Stomach smooth muscle (tissue), 2 donors: ENCODE results near the gene LRRC49.
"Not testable (repeated sequence)": the region's sequence is repeated elsewhere in the genome, so short reads cannot be mapped to it uniquely, and the experiment has no call there.

ENCODE experiments used
- H3K27ac ChIP-seq: one replicate; pipeline ENCODE4 v1.7.0; 2013; ENCODE audit warnings: mild to moderate bottlenecking, low read length, inconsistent platforms
- H3K27me3 ChIP-seq, 2 donors: one replicate each; pipeline ENCODE4 v1.7.0; 2013; ENCODE audit warnings: low read length in 2 of 2; ENCODE audit not compliant: insufficient read depth in 2 of 2, control insufficient read depth in 1 of 2
- H3K36me3 ChIP-seq, 2 donors: one replicate each; pipeline ENCODE4 v1.7.0; 2013; ENCODE audit warnings: low read length in 2 of 2; ENCODE audit not compliant: control insufficient read depth in 2 of 2, insufficient read depth in 2 of 2
- H3K4me1 ChIP-seq: one replicate; pipeline ENCODE4 v1.7.0; 2013; ENCODE audit warnings: low read length; ENCODE audit not compliant: control insufficient read depth, insufficient read depth
- H3K4me3 ChIP-seq, 2 donors: one replicate each; pipeline ENCODE4 v1.7.0; 2013; ENCODE audit warnings: low read length in 2 of 2
- H3K9ac ChIP-seq, 2 donors: one replicate each; pipeline ENCODE4 v1.7.0; 2013; ENCODE audit warnings: low read length in 2 of 2, mild to moderate bottlenecking in 1 of 2
- H3K9me3 ChIP-seq, 2 donors: one replicate each; pipeline ENCODE4 v1.7.0; 2013; ENCODE audit warnings: low read length in 2 of 2; ENCODE audit not compliant: control insufficient read depth in 2 of 2
- donor health status: healthy.
- donor health status: Pancreatic carcinoma.

LRRC49 gene

DNA sequence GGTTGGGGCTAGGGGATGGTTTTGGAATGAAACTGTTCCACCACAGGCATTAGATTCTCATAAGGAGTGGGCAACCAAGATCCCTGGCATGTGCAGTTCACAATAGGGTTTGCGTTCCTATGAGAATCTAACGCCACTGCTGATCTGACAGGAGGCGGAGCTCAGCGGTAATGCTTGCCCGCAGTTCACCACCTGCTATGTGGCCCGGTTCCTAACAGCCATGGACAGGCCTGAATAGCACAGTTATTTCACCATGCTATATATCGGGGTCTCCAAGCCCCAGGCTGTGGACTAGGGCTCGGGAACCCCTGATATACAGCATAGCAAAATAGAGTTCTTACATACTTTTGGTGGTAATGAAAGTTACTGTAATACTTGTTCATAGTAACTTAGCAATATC is 122.7 kb downstream of the LRRC49 start:
- no peak overlapping the region for H3K9ac ChIP-seq
- peaks cover 2 to 10% of the 10 kb centered on the region in 2 donors for H3K36me3 ChIP-seq
- H3K4me1 ChIP-seq: no peaks in the 10 kb centered on the region
- no peak overlapping the region for H3K4me3 ChIP-seq
- H3K27ac ChIP-seq: no peak overlapping the region
- H3K9me3 ChIP-seq: no peaks in the 10 kb centered on the region
- H3K27me3 ChIP-seq: no peaks in the 10 kb centered on the region

GRCh38 chr15:71031232-71031631 is 138.6 kb downstream of the LRRC49 start:
- H3K9ac ChIP-seq, H3K9me3 ChIP-seq, H3K27ac ChIP-seq, H3K27me3 ChIP-seq, H3K36me3 ChIP-seq, H3K4me1 ChIP-seq, H3K4me3 ChIP-seq: not testable (repeated sequence)

DNA sequence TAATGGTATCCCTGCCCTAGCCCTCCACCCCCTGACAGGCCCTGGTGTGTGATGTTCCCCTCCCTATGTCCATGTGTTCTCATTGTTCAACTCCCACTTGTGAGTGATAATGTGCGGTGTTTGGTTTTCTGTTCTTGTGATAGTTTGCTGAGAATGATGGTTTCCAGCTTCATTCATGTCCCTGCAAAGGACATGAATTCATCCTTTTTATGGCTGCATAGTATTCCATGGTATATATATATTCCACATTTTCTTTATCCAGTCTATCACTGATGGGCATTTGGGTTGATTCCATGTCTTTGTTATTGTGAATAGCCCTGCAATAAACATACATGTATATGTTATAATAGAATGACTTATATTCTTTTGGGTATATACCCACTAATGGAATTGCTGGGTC is 142.9 kb downstream of the LRRC49 start:
- not testable (repeated sequence) for H3K4me3 ChIP-seq, H3K27ac ChIP-seq, H3K9me3 ChIP-seq, H3K4me1 ChIP-seq, H3K9ac ChIP-seq, H3K36me3 ChIP-seq, H3K27me3 ChIP-seq

GRCh38 chr15:71042356-71042922 is 149.8 kb downstream of the LRRC49 start:
- Histone ChIP-seq H3K36me3 (peaks cover 0 to 2% of the 10 kb centered on the region in 2 donors), H3K4me3 (no peak overlapping the region), H3K4me1 (no peaks in the 10 kb centered on the region), H3K9ac (no peak overlapping the region), H3K9me3 (no peaks in the 10 kb centered on the region), H3K27me3 (no peaks in the 10 kb centered on the region), H3K27ac (no peak overlapping the region)

- H3K9ac ChIP-seq: no peak overlapping the region
- H3K27me3 ChIP-seq: no peaks in the 10 kb centered on the region
- no peaks in the 10 kb centered on the region for H3K9me3 ChIP-seq
- H3K36me3 ChIP-seq: no peaks in the 10 kb centered on the region
- no peaks in the 10 kb centered on the region for H3K4me1 ChIP-seq
- H3K4me3 ChIP-seq: no peak overlapping the region
- H3K27ac ChIP-seq: no peak overlapping the region
These were observed 150.7 kb downstream of the LRRC49 start for GRCh38 chr15:71043373-71043772.

DNA sequence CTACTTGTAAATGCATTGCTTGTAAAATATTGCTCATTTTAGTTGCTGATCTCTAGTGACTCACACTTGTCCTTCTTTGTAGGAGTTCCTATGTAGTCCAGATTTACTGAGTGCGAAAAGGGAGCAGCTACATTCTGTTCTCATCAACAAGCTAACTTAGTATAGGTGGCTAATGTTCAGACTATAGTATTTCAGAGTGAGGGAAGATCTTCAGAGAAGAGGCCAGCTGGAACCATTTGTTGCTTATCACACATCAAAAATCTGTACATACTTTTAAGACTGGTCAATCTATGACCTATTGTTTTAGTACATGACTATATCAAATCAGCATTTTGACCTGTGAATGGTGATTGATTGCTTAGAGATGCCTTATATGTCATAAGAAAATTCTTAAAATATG is 151.4 kb downstream of the LRRC49 start:
- no peaks in the 10 kb centered on the region for H3K36me3 ChIP-seq
- H3K27ac ChIP-seq: no peak overlapping the region
- H3K27me3 ChIP-seq: no peaks in the 10 kb centered on the region
- no peak overlapping the region for H3K9ac ChIP-seq
- H3K4me3 ChIP-seq: no peak overlapping the region
- no peaks in the 10 kb centered on the region for H3K4me1 ChIP-seq
- H3K9me3 ChIP-seq: no peaks in the 10 kb centered on the region

DNA sequence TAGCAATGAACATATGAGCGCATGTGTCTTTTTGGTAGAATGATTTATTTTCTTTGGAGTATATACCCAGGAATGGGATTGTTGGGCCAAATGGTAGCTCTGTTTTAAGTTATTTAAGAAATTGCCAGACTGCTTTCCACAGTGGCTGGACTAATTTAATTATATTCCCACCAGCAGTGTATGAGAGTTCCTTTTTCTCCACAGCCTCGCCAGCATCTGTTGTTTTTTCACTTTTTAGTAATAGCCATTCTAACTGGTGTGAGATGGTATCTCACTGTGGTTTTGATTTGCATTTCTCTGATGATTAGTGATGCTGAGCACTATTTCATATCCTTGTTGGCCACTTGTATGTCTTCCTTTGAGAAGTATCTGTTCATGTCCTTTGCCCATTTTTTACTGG is 153.5 kb downstream of the LRRC49 start:
- H3K27ac ChIP-seq, H3K4me1 ChIP-seq, H3K9me3 ChIP-seq, H3K27me3 ChIP-seq, H3K36me3 ChIP-seq, H3K9ac ChIP-seq, H3K4me3 ChIP-seq: not testable (repeated sequence)

GRCh38 chr15:71048913-71049675 is 156.5 kb downstream of the LRRC49 start:
- Histone ChIP-seq H3K4me3 (no peak overlapping the region), H3K4me1 (no peaks in the 10 kb centered on the region), H3K27me3 (no peaks in the 10 kb centered on the region), H3K27ac (no peak overlapping the region), H3K9ac (no peak overlapping the region), H3K9me3 (no peaks in the 10 kb centered on the region), H3K36me3 (no peaks in the 10 kb centered on the region)

GRCh38 chr15:71049706-71050422 is 157.2 kb downstream of the LRRC49 start:
- no peaks in the 10 kb centered on the region for H3K36me3 ChIP-seq
- no peak overlapping the region for H3K27ac ChIP-seq

GRCh38 chr15:71050461-71050860 is 157.8 kb downstream of the LRRC49 start:
- no peak overlapping the region for H3K4me3 ChIP-seq
- H3K36me3 ChIP-seq: no peaks in the 10 kb centered on the region

More at GRCh38 chr15:71049706-71050422, 157.2 kb downstream of the LRRC49 start:
- no peaks in the 10 kb centered on the region for H3K4me1 ChIP-seq
- H3K9me3 ChIP-seq: no peaks in the 10 kb centered on the region
- H3K27me3 ChIP-seq: no peaks in the 10 kb centered on the region
- H3K9ac ChIP-seq: no peak overlapping the region
- H3K4me3 ChIP-seq: no peak overlapping the region

DNA sequence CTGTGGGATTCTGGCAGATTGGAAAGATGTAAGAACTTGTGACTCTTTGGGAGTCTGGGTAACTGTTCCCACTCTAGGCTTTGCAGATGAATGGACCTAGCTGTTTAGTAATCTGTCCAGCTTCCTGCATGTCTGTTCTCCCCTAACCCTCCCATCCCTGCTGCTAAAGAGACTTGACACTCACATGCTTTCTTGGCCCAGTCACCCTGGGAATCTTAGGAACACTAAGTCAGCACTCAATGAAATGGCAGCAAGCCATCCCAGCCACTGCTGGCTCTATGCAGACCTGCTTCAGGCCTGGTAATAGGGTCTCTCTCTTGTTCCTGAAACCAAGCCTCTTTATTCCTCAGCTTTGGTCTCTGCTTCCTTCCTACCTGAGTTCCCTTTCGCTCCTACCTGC is 158.9 kb downstream of the LRRC49 start:
- no peaks in the 10 kb centered on the region for H3K36me3 ChIP-seq
- H3K4me1 ChIP-seq: no peaks in the 10 kb centered on the region
- H3K4me3 ChIP-seq: no peak overlapping the region
- H3K9me3 ChIP-seq: no peaks in the 10 kb centered on the region
- H3K9ac ChIP-seq: no peak overlapping the region
- H3K27ac ChIP-seq: no peak overlapping the region
- no peaks in the 10 kb centered on the region for H3K27me3 ChIP-seq

More at GRCh38 chr15:71050461-71050860, 157.8 kb downstream of the LRRC49 start:
- H3K4me1 ChIP-seq: no peaks in the 10 kb centered on the region
- H3K9ac ChIP-seq: no peak overlapping the region
- no peak overlapping the region for H3K27ac ChIP-seq
- no peaks in the 10 kb centered on the region for H3K27me3 ChIP-seq
- no peaks in the 10 kb centered on the region for H3K9me3 ChIP-seq
